Measurements from ENCODE around the gene ARHGEF10L. TPM values are rescaled to one million over a fixed set of nuclear protein-coding genes. Genes with fewer than 3 reads are reported as not detected.

Gene ARHGEF10L
- total RNA-seq, 1 experiment from 2014 or later, result 3.8 TPM

- no peak for DNase-seq (ENCODE audit: extremely low read depth, low read depth)
Measured at GRCh38 chr1:17669866-17670451, 130.5 kb downstream of the ARHGEF10L start.

- DNase-seq (ENCODE audit: extremely low read depth, low read depth), result no peak
Measured at GRCh38 chr1:17670587-17671313, 131.3 kb downstream of the ARHGEF10L start.

- DNase-seq (ENCODE audit: extremely low read depth, low read depth), result no peak
Measured at GRCh38 chr1:17671314-17671705, 131.8 kb downstream of the ARHGEF10L start.

- no peak for DNase-seq (ENCODE audit: extremely low read depth, low read depth)
Measured at GRCh38 chr1:17671741-17672140, 132.2 kb downstream of the ARHGEF10L start.

- DNase-seq (ENCODE audit: extremely low read depth, low read depth), result no peak
Measured at GRCh38 chr1:17672226-17672625, 132.7 kb downstream of the ARHGEF10L start.

- DNase-seq (ENCODE audit: extremely low read depth, low read depth), result no peak
Measured at GRCh38 chr1:17673329-17674072, 134.0 kb downstream of the ARHGEF10L start.

GRCh38 chr1:17674726-17675500 is 135.4 kb downstream of the ARHGEF10L start:
- no peak for DNase-seq (ENCODE audit: extremely low read depth, low read depth)

- no peak for DNase-seq (ENCODE audit: extremely low read depth, low read depth)
Measured at GRCh38 chr1:17675744-17676143, 136.2 kb downstream of the ARHGEF10L start.

- no peak for DNase-seq (ENCODE audit: extremely low read depth, low read depth)
Measured at GRCh38 chr1:17676387-17677060, 137.0 kb downstream of the ARHGEF10L start.

GRCh38 chr1:17678011-17678410 is 138.5 kb downstream of the ARHGEF10L start:
- DNase-seq (ENCODE audit: extremely low read depth, low read depth), result no peak

- no peak for DNase-seq (ENCODE audit: extremely low read depth, low read depth)
Measured at GRCh38 chr1:17679856-17680255, 140.4 kb downstream of the ARHGEF10L start.

GRCh38 chr1:17680308-17680707 is 140.8 kb downstream of the ARHGEF10L start:
- DNase-seq (ENCODE audit: extremely low read depth, low read depth), result no peak

- DNase-seq (ENCODE audit: extremely low read depth, low read depth), result no peak
Measured at GRCh38 chr1:17682400-17682799, 142.9 kb downstream of the ARHGEF10L start.

- no peak for DNase-seq (ENCODE audit: extremely low read depth, low read depth)
Measured at GRCh38 chr1:17683598-17683997, 144.1 kb downstream of the ARHGEF10L start.

- no peak for DNase-seq (ENCODE audit: extremely low read depth, low read depth)
Measured at GRCh38 chr1:17684810-17685209, 145.3 kb downstream of the ARHGEF10L start.

- DNase-seq (ENCODE audit: extremely low read depth, low read depth), result no peak
Measured at GRCh38 chr1:17686258-17686657, 146.8 kb downstream of the ARHGEF10L start.

GRCh38 chr1:17687145-17687544 is 147.6 kb downstream of the ARHGEF10L start:
- DNase-seq (ENCODE audit: extremely low read depth, low read depth), result no peak

- no peak for DNase-seq (ENCODE audit: extremely low read depth, low read depth)
Measured at GRCh38 chr1:17688217-17688810, 148.8 kb downstream of the ARHGEF10L start.

GRCh38 chr1:17689011-17689410 is 149.5 kb downstream of the ARHGEF10L start:
- DNase-seq (ENCODE audit: extremely low read depth, low read depth), result no peak

Data from NCI-H460 (cell line).